GM23248 (cell line): ENCODE data around the gene SMPD3.

Source experiments
- EZH2 ChIP-seq: fragments of 200-600 bp; sonication (generic); IDR thresholded peaks from 2 replicates; pipeline ENCODE4 v1.6.1; 2018; ENCODE audit warnings: antibody characterized with exemption, mild to moderate bottlenecking; ENCODE audit not compliant: insufficient read depth, poor library complexity, severe bottlenecking
- EZH2phosphoT487 ChIP-seq: fragments of 200-600 bp; sonication (generic); IDR thresholded peaks from 2 replicates; pipeline ENCODE4 v1.6.1; 2018; ENCODE audit warnings: antibody characterized with exemption, moderate library complexity, mild to moderate bottlenecking, low read depth; ENCODE audit not compliant: insufficient read depth

DNA sequence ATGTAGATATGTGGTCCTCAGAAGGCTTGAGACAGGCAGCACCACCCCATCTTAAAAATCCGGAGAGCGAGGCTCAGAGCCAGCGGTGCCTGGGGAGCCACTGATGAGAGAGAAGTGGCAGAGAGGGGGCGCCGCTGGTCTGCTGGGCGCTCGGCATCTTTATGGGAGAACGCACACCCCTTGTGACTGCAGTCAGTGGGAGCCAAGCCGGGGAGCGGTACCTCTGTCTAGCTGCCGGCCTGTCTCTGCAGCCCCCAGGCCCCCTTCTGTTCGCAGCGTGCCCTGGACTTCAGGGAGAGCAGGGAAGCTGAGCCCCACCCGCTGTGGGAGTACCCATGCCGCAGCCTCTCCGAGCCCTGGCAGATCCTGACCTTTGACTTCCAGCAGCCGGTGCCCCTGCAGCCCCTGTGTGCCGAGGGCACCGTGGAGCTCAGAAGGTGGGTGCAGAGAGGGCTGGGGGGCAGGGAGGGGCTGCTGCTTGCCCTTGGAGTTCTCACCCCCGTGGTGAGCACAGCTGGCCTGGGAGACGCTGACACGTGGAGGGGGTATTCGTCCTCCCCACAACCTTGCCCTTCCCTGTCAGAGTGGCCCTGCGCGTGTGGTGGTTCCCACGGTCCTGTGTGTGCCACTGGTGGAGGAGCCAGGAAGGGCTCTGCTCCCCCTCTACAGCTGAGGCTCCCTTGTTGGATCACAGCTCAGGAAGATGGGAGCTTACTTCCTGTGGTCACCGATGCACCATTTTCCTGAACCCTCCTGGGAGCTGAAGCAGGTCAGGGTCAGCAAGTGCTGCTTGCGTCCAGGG lies 92.7 kb downstream of the SMPD3 start:
- TF ChIP-seq EZH2 (no peak), EZH2phosphoT487 (no peak)
